GM18511 (cell line): ENCODE results near the gene E2F4.

Source experiments
- ATAC-seq: cut with Tn5 transposase; IDR thresholded peaks from one replicate; pipeline ENCODE4 v1.9.1; 2021; ENCODE audit warnings: mild to moderate bottlenecking, moderate library complexity; ENCODE audit not compliant: unreplicated experiment

E2F4 gene

GRCh38 chr16:67247192-67248072, 55.5 kb downstream of the E2F4 start, which contains the start of gene FHOD1:
TSS of gene FHOD1 (minus strand) at chr16:67247481. CDS start at chr16:67247410, 71 bp downstream.
- ATAC-seq: peak; percentile 56

- ATAC-seq: no peak
Observed at GRCh38 chr16:67248073-67248400, 56.1 kb downstream of the E2F4 start.
